Kidney epithelial cell (primary cell): Measurements from ENCODE around the gene IFNB1. TPM values are rescaled to one million over a fixed set of nuclear protein-coding genes. Genes with fewer than 3 reads are reported as not detected.

Source experiments
- DNase-seq: peaks from one replicate; pipeline ENCODE4 v3.0.0-alpha.2; 2010; ENCODE audit warnings: low read depth
- H3K27me3 ChIP-seq: 2 replicates; pipeline ENCODE4 v1.6.0; 2011; ENCODE audit warnings: low read length; ENCODE audit not compliant: control insufficient read depth, insufficient read depth
- H3K36me3 ChIP-seq: 2 replicates; pipeline ENCODE4 v1.5.1; 2011; ENCODE audit warnings: low read length; ENCODE audit not compliant: control insufficient read depth, insufficient read depth
- H3K4me3 ChIP-seq: 2 replicates; pipeline ENCODE4 v1.5.1; 2011; ENCODE audit warnings: low read depth, mild to moderate bottlenecking, control low read depth, low read length
- CTCF ChIP-seq: IDR thresholded peaks from 2 replicates; pipeline ENCODE4 v1.5.1; 2011; ENCODE audit warnings: mild to moderate bottlenecking, moderate library complexity, low read length, control low read depth, inconsistent platforms; ENCODE audit not compliant: insufficient read depth, poor library complexity, severe bottlenecking
- total RNA-seq: library from RNA; depleted of rRNA; stranded (reverse); fragments of >200 nt; gene quantifications from 2 replicates; pipeline ENCODE4 v1.2.3, GENCODE V29; 2015

IFNB1 gene
- total RNA-seq, 1 donor from 2014 or later: not detected

GRCh38 chr9:21082671-21083070 lies 4.9 kb upstream of the IFNB1 start:
- H3K27me3 ChIP-seq: no peaks in the 10 kb centered on the region
- no peak overlapping the region for H3K4me3 ChIP-seq
- no peaks in the 10 kb centered on the region for H3K36me3 ChIP-seq
- no peak for TF ChIP-seq CTCF
- no peak for DNase-seq

- H3K4me3 ChIP-seq: no peak overlapping the region
- no peak for TF ChIP-seq CTCF
- no peaks in the 10 kb centered on the region for H3K36me3 ChIP-seq
- no peaks in the 10 kb centered on the region for H3K27me3 ChIP-seq
- no peak for DNase-seq
These were observed 4.3 kb upstream of the IFNB1 start for GRCh38 chr9:21081999-21082398.

DNA sequence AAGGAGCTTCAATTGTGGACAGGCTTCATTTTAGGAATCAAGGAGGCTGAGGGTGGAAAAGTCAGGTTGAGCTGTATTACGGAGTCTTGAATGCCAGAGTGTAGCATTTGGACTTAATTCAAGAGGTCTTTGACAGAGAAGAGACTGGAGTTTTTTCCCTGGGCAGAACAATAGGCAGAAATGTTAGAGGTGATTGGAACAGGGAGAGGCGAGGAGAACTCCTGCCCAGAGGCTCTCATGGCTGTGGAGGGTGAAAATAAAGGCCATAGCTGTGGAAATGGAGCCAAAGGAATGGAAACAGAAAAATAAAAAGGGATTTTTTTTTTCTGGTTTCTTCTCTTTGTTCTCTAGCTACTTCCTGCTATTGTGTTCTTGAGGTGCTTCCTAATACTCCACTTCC lies 3.7 kb upstream of the IFNB1 start:
- TF ChIP-seq CTCF: no peak
- H3K27me3 ChIP-seq: no peaks in the 10 kb centered on the region
- H3K36me3 ChIP-seq: no peaks in the 10 kb centered on the region
- no peak for DNase-seq
- no peak overlapping the region for H3K4me3 ChIP-seq

DNA sequence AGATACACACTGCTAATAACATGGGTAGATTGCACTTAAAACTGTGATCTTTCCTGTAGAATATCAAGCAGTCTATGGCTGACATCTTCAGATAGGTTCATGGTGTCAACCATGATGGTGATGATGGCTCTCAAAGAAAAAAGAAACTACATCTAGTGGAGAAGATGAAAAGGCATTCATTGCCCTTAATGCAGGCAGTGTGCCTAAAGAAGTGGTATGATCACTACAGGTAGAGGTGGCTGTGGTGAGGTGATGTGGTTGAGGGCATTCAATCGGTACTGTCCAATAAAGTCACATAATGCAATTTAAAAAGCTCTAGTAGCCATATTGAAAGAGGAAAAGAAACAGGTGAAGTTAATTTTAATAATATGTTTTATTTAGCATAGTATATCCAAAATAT lies 3.1 kb upstream of the IFNB1 start:
- no peak for TF ChIP-seq CTCF
- DNase-seq: no peak
- Histone ChIP-seq H3K27me3 (no peaks in the 10 kb centered on the region), H3K36me3 (no peaks in the 10 kb centered on the region), H3K4me3 (no peak overlapping the region)

DNA sequence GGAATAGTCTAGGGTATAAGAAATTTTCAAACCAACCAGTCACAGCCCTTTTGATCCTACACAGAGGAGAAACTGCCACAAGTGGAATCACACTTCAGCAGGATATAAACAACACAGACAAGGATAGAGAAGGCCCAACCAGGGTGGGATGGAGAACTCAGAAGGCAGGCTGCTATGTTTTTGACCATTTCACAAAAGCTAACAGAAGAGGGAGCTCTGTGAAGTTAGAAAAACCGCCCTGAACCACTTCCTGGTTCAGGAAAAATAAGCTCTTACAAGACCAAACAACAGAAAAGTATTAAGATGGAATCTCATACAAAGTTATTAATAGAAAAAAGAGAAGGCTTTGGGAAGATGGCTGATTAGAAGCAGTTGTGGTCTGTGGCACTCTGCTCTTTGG lies 960 bp upstream of the IFNB1 start:
- no peaks in the 10 kb centered on the region for H3K27me3 ChIP-seq
- no peaks in the 10 kb centered on the region for H3K36me3 ChIP-seq
- no peak for DNase-seq
- H3K4me3 ChIP-seq: no peak overlapping the region
- TF ChIP-seq CTCF: peak; percentile 5

DNA sequence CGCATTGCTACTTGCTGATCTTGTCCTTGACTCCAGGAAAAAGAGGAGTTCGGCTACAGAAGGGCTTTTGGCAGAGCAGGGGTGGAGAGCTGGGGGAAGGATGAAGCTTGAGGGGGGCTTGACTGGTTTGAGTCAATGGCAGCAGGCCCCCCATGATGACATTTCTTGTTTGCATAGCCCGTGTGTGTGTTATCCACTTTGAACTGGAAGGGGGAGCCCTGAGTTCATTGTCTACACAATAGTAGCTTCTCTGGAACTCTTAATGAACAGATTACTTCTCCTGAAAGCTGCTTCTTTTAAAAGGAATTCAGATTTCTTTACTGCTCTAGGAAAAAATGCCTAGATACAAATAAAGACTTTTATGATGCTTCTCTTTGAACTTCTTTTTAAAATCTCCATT lies 2.3 kb downstream of the IFNB1 start:
- TF ChIP-seq CTCF: no peak
- no peak for DNase-seq
- no peaks in the 10 kb centered on the region for H3K36me3 ChIP-seq
- no peak overlapping the region for H3K4me3 ChIP-seq
- no peaks in the 10 kb centered on the region for H3K27me3 ChIP-seq
